ENCODE measurements around the gene CDH23. TPM values are rescaled to one million over a fixed set of nuclear protein-coding genes. Genes with fewer than 3 reads are reported as not detected.

The CDH23 gene
- total and polyA plus RNA-seq, 2 donors (not counting 1 experiment from before 2014, with no cell fraction given), result 0.01 to 0.17 TPM

DNA sequence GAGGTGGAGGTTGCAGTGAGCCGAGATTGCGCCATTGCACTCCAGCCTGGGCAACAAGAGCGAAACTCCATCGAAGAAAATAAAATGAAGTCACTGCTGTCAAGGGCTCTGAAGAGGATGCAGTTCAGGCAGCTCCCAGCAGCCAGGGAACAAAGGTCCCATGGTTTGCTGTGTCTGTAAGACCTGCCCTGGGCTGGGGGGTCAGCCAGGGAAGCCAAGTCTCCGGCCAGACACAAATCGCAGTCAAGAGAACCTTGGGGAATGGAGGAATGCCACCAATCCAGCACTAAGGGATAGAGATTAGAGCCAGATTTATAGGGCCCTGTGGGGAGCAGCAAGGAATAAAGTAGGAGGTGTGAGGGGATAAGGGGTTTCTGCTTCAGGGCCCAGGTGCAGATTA is 405.5 kb downstream of the CDH23 start:
- Histone ChIP-seq H3K27me3 (ENCODE audit: control insufficient read depth, insufficient read depth, low read length) (peaks cover 10% of the 10 kb centered on the region), H3K9me3 (ENCODE audit: control insufficient read depth, insufficient read depth, low read depth, low read length) (no peaks in the 10 kb centered on the region), H2AFZ (ENCODE audit: low read length) (no peak overlapping the region), H3K4me1 (ENCODE audit: control insufficient read depth, extremely low read depth, insufficient read depth, low read length) (no peaks in the 10 kb centered on the region), H3K27ac (ENCODE audit: insufficient read depth, low read length) (no peak overlapping the region), H3K4me2 (ENCODE audit: extremely low read depth, insufficient read depth, low read length) (no peak overlapping the region), H3K36me3 (ENCODE audit: control insufficient read depth, insufficient read depth, low read length) (no peaks in the 10 kb centered on the region), H3K9ac (ENCODE audit: insufficient read depth, low read length) (no peak overlapping the region), H3K79me2 (ENCODE audit: control insufficient read depth, insufficient read depth, low read length) (no peaks in the 10 kb centered on the region), H3K4me3 (replicated peaks in 1 of 4; ENCODE audit: control extremely low read depth in 1 of 4, insufficient read depth in 1 of 4, low read depth in 3 of 4, low read length in 4 of 4) (no peak overlapping the region), H4K20me1 (ENCODE audit: control insufficient read depth, extremely low read depth, insufficient read depth, low read length) (no peaks in the 10 kb centered on the region)
- TF ChIP-seq EZH2 (IDR thresholded peaks at IDR 0.05; ENCODE audit: low read length, missing control alignments), result no peak
- TF ChIP-seq, protein P1, sequence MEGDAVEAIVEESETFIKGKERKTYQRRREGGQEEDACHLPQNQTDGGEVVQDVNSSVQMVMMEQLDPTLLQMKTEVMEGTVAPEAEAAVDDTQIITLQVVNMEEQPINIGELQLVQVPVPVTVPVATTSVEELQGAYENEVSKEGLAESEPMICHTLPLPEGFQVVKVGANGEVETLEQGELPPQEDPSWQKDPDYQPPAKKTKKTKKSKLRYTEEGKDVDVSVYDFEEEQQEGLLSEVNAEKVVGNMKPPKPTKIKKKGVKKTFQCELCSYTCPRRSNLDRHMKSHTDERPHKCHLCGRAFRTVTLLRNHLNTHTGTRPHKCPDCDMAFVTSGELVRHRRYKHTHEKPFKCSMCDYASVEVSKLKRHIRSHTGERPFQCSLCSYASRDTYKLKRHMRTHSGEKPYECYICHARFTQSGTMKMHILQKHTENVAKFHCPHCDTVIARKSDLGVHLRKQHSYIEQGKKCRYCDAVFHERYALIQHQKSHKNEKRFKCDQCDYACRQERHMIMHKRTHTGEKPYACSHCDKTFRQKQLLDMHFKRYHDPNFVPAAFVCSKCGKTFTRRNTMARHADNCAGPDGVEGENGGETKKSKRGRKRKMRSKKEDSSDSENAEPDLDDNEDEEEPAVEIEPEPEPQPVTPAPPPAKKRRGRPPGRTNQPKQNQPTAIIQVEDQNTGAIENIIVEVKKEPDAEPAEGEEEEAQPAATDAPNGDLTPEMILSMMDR (conservative IDR thresholded peaks at IDR 0.05 in 1 of 2, IDR thresholded peaks at IDR 0.05 in 1 of 2; ENCODE audit: low read depth in 1 of 2, low read length in 2 of 2), result no peak
- no peak for DNase-seq (ENCODE audit: low read depth in 2 of 2)

- Histone ChIP-seq H2AFZ (ENCODE audit: low read length) (no peak overlapping the region), H3K27ac (ENCODE audit: insufficient read depth, low read length) (no peak overlapping the region), H3K4me2 (ENCODE audit: extremely low read depth, insufficient read depth, low read length) (no peak overlapping the region), H3K9ac (ENCODE audit: insufficient read depth, low read length) (no peak overlapping the region), H4K20me1 (ENCODE audit: control insufficient read depth, extremely low read depth, insufficient read depth, low read length) (no peaks in the 10 kb centered on the region), H3K27me3 (ENCODE audit: control insufficient read depth, insufficient read depth, low read length) (peaks cover 10% of the 10 kb centered on the region), H3K4me3 (replicated peaks in 1 of 4; ENCODE audit: control extremely low read depth in 1 of 4, insufficient read depth in 1 of 4, low read depth in 3 of 4, low read length in 4 of 4) (no peak overlapping the region), H3K79me2 (ENCODE audit: control insufficient read depth, insufficient read depth, low read length) (no peaks in the 10 kb centered on the region), H3K9me3 (ENCODE audit: control insufficient read depth, insufficient read depth, low read depth, low read length) (no peaks in the 10 kb centered on the region), H3K36me3 (ENCODE audit: control insufficient read depth, insufficient read depth, low read length) (no peaks in the 10 kb centered on the region), H3K4me1 (ENCODE audit: control insufficient read depth, extremely low read depth, insufficient read depth, low read length) (no peaks in the 10 kb centered on the region)
- TF ChIP-seq EZH2 (IDR thresholded peaks at IDR 0.05; ENCODE audit: low read length, missing control alignments), result no peak
- TF ChIP-seq, protein P1 (conservative IDR thresholded peaks at IDR 0.05 in 1 of 2, IDR thresholded peaks at IDR 0.05 in 1 of 2; ENCODE audit: low read depth in 1 of 2, low read length in 2 of 2), result no peak
- no peak for DNase-seq (ENCODE audit: low read depth in 2 of 2)
Measured at GRCh38 chr10:71802715-71803488, 406.2 kb downstream of the CDH23 start.

DNA sequence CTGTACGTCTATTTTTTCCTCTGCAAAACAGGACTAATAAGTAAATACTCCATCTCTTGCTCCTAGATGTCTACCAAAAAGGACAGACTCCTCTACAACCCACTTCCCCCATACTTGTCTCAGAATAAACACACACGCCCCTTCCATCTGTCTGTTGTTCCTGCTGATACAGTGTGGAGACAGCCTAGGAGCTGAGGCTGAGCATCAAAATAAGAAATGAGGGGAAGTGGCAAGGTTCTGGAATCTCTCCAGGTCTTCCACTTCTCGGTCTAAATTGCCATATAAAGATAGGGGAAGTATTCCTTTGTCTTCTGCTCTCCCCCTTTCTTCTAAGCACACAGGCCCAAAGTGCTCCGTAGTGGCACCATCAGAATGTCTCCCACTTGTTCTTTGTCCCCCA is 407.4 kb downstream of the CDH23 start:
- DNase-seq (ENCODE audit: low read depth in 2 of 2), result no peak
- peaks cover 10% of the 10 kb centered on the region for H3K27me3 ChIP-seq (ENCODE audit: control insufficient read depth, insufficient read depth, low read length)
- no peak overlapping the region for H3K4me2 ChIP-seq (ENCODE audit: extremely low read depth, insufficient read depth, low read length)
- H3K4me1 ChIP-seq (ENCODE audit: control insufficient read depth, extremely low read depth, insufficient read depth, low read length), result no peaks in the 10 kb centered on the region
- H3K79me2 ChIP-seq (ENCODE audit: control insufficient read depth, insufficient read depth, low read length), result no peaks in the 10 kb centered on the region
- peaks cover 2% of the 10 kb centered on the region for H4K20me1 ChIP-seq (ENCODE audit: control insufficient read depth, extremely low read depth, insufficient read depth, low read length)
- no peak overlapping the region for H3K9ac ChIP-seq (ENCODE audit: insufficient read depth, low read length)
- no peak overlapping the region for H3K4me3 ChIP-seq (replicated peaks in 1 of 4; ENCODE audit: control extremely low read depth in 1 of 4, insufficient read depth in 1 of 4, low read depth in 3 of 4, low read length in 4 of 4)
- TF ChIP-seq, protein P1 (conservative IDR thresholded peaks at IDR 0.05 in 1 of 2, IDR thresholded peaks at IDR 0.05 in 1 of 2; ENCODE audit: low read depth in 1 of 2, low read length in 2 of 2), result no peak
- no peak for TF ChIP-seq EZH2 (IDR thresholded peaks at IDR 0.05; ENCODE audit: low read length, missing control alignments)
- no peaks in the 10 kb centered on the region for H3K9me3 ChIP-seq (ENCODE audit: control insufficient read depth, insufficient read depth, low read depth, low read length)
- no peaks in the 10 kb centered on the region for H3K36me3 ChIP-seq (ENCODE audit: control insufficient read depth, insufficient read depth, low read length)
- H2AFZ ChIP-seq (ENCODE audit: low read length), result no peak overlapping the region
- H3K27ac ChIP-seq (ENCODE audit: insufficient read depth, low read length), result no peak overlapping the region

All from fibroblast of lung (primary cell).